ENCODE measurements around the gene NAALADL2.
"Not testable (repeated sequence)": the region's sequence is repeated elsewhere in the genome, so short reads cannot be mapped to it uniquely, and the experiment has no call there.

Gene NAALADL2

DNA sequence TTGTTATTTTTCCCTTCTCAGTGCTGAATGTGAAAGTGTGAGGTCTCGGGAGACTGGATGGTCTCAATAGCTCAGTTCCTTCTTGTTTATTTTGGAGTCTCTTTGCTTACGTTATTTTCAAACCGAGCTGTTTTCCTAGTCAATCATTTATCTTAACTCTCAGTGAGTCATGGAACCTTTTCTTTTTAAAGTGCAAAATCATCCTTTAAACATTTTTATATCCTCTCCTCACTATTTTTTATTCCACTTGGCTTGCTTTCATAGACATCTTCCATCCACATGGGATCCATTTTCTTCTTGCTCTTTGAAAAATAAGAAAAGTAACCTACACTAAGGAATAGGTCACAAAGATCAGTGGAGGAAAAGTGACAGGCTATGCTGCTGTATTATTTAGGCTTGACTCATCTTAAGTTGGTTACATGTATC, 497.8 kb downstream of the NAALADL2 start:
- DNase-seq (ENCODE audit: low spot score) = no peak
- TF ChIP-seq, protein P1, sequence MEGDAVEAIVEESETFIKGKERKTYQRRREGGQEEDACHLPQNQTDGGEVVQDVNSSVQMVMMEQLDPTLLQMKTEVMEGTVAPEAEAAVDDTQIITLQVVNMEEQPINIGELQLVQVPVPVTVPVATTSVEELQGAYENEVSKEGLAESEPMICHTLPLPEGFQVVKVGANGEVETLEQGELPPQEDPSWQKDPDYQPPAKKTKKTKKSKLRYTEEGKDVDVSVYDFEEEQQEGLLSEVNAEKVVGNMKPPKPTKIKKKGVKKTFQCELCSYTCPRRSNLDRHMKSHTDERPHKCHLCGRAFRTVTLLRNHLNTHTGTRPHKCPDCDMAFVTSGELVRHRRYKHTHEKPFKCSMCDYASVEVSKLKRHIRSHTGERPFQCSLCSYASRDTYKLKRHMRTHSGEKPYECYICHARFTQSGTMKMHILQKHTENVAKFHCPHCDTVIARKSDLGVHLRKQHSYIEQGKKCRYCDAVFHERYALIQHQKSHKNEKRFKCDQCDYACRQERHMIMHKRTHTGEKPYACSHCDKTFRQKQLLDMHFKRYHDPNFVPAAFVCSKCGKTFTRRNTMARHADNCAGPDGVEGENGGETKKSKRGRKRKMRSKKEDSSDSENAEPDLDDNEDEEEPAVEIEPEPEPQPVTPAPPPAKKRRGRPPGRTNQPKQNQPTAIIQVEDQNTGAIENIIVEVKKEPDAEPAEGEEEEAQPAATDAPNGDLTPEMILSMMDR (IDR thresholded peaks at IDR 0.05) = no peak
- Histone ChIP-seq H3K4me3 (no peak overlapping the region), H3K27ac (no peak overlapping the region)

DNA sequence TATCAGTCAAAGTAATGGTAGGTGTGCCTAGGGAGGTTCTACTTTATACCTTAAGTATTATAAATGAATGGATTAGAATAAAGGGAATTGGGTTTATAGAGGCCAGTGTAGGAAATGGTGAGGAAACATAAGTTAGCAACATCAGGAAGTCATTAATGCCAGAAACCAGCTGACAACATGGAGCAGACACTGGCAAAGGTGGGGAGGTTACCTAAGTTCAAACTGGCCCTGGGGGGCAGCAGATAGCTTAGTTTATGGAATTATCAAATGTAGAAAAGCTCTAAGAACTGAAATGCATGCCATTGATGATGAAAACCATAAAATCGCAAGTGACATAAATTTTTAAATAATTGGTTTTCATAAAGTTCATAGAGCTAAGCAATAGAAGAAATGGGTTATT, 498.6 kb downstream of the NAALADL2 start:
- H3K27ac ChIP-seq = no peak overlapping the region
- DNase-seq (ENCODE audit: low spot score) = no peak
- TF ChIP-seq, protein P1 (IDR thresholded peaks at IDR 0.05) = no peak
- no peak overlapping the region for H3K4me3 ChIP-seq

DNA sequence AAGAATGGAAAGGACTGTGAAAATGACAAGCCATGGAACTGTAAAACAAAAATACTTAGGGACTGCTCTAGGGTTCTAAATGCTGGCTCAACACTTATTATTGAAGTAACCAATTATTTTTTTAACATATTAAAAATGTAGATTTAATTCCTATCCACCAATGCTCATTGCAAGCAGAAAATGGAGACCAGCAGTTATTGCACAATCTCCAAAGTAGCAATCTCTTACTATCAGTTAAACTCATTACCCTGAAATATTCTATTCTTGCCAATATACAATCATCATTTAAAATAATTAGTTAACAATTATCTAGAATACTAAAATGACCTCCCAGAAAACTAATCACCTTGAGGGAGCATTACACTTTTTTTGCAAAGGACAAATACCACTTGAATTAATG, 499.8 kb downstream of the NAALADL2 start:
- H3K27ac ChIP-seq = no peak overlapping the region
- TF ChIP-seq, protein P1 (IDR thresholded peaks at IDR 0.05) = no peak
- no peak for DNase-seq (ENCODE audit: low spot score)

DNA sequence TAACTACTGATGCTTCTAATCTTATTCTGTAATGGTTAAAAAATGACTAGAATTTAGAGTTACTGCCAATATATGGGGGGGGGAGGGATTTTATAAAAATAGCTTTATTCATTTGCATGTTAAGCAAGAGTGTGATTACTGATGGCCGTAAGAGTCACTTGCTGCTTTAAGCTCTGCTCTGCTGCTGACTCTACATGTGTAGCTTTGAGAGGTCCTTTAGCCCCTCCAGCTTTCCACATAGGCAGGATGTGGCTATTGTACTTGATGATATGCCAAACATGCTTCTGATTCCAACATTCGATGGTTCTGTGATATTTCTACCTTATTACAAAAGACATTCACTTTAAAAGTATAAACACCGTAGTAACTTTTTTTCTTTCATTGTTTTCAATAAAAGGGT, 511.3 kb downstream of the NAALADL2 start:
- not testable (repeated sequence) for H3K4me3 ChIP-seq; H3K27ac ChIP-seq; DNase-seq (ENCODE audit: low spot score)

More for the DNA sequence above, 499.8 kb downstream of the NAALADL2 start:
- no peak overlapping the region for H3K4me3 ChIP-seq

DNA sequence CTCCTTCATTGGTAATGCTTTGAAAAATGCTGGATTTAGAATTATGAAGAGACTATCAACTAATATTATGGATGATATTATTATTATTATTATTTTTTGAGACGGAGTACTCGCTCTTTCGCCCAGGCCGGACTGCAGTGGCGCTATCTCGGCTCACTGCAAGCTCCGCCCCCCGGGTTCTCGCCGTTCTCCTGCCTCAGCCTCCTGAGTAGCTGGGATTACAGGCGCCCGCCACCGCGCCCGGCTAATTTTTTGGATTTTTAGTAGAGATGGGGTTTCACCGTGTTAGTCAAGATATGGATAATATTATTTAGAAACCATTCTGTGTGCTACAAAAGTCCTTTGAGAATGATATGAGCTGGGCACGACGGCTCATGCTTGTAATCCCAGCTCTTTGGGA, 512.1 kb downstream of the NAALADL2 start:
- not testable (repeated sequence) for DNase-seq (ENCODE audit: low spot score); H3K27ac ChIP-seq; H3K4me3 ChIP-seq

DNA sequence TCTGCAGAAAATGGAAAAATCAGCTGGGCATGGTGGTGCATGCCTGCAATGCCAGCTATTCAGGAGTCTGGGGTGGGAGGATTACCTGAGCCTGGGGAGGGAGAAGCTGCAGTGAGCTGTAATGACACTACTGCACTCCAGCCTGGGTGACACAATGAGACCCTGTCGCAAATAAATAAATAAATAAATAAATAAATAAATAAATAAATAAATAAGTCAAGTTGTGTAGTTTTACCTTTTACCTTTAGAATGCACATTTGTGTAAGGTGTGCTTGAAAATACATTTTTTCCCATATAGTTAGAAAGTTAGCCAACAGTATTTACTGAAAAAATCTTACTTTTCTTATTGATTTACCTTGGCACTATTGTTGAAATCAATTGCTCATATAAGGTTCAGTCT, 515.6 kb downstream of the NAALADL2 start:
- DNase-seq (ENCODE audit: low spot score) = no peak
- H3K4me3 ChIP-seq = no peak overlapping the region
- TF ChIP-seq, protein P1 (IDR thresholded peaks at IDR 0.05) = no peak
- no peak overlapping the region for H3K27ac ChIP-seq

DNA sequence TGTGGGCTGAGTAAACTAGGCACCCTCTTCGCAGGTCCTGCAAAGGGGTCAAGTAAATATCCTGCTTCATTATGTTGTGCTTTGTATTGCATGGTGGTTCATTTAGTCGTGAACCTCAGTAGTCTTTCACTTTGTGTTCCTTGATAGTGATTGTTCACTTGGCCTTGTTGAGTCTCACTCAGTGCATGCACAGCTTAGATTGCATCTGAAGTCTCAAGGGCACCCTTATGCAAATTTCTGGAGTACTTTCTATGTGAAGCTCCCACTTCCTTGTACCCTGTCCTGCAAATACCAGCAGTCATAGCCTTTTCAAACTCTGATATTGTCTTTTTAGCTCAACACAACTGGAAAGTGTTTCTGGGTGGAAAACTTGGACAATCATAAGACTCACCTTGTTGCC, 519.2 kb downstream of the NAALADL2 start:
- no peak overlapping the region for H3K27ac ChIP-seq
- no peak overlapping the region for H3K4me3 ChIP-seq
- TF ChIP-seq, protein P1 (IDR thresholded peaks at IDR 0.05) = no peak
- no peak for DNase-seq (ENCODE audit: low spot score)

DNA sequence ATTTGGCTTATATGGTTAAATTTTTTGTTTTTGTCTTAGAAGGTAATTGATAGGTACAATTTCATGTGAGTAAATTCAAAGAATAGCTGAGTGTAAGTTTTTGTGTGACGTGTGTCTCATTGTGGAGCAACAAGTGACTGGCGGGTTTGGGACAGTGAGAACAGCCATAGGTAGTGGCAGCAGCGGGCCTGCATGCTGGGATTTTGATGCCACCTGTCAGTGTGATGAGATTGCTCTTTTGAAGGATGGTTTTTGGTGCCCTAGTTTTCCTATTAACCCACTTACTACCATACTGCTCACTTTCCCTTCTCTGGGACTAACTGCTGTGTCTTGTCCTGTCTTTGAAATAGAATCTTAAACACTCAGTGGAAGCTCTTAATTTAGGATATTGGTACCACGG, 522.6 kb downstream of the NAALADL2 start:
- Histone ChIP-seq H3K27ac (no peak overlapping the region), H3K4me3 (no peak overlapping the region)
- no peak for DNase-seq (ENCODE audit: low spot score)
- TF ChIP-seq, protein P1 (IDR thresholded peaks at IDR 0.05) = no peak
